ENCODE data around the gene RASSF7.

The RASSF7 gene

DNA sequence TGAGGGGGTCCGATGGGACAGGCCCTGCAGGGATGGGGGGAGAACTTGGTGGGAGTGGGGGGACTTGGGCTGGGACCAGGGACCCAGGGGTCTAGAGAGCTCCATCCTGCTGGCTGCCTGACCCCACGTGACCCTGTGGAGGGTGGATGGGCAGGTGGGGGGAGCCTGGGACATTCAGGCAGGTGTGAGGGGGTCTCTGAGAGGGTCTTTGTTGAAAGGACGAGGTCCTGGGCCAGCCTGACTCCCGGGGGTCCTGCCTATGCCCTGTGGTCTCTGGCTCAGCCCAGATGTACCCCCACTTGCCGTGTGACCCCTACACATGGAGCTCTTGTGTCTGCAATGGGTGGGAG, 16.0 kb upstream of the RASSF7 start:
- no peaks in the 10 kb centered on the region for H3K36me3 ChIP-seq (ENCODE audit: control insufficient read depth in 1 of 2, insufficient read depth in 2 of 2, low read length in 2 of 2)
- no peaks in the 10 kb centered on the region for H3K4me1 ChIP-seq (ENCODE audit: control insufficient read depth in 1 of 2, insufficient read depth in 2 of 2, low read length in 2 of 2)
- H3K27me3 ChIP-seq (ENCODE audit: low read depth, low read length) = no peaks in the 10 kb centered on the region
- H3K27ac ChIP-seq (ENCODE audit: low read length) = no peak overlapping the region
- no peak overlapping the region for H3K4me3 ChIP-seq (ENCODE audit: low read depth in 1 of 2, low read length in 2 of 2)
- no peaks in the 10 kb centered on the region for H3K9me3 ChIP-seq (ENCODE audit: control insufficient read depth in 1 of 2, low read length in 2 of 2)

- H3K9me3 ChIP-seq (ENCODE audit: control insufficient read depth in 1 of 2, low read length in 2 of 2) = no peaks in the 10 kb centered on the region
- H3K27me3 ChIP-seq (ENCODE audit: low read depth, low read length) = no peaks in the 10 kb centered on the region
- no peaks in the 10 kb centered on the region for H3K36me3 ChIP-seq (ENCODE audit: control insufficient read depth in 1 of 2, insufficient read depth in 2 of 2, low read length in 2 of 2)
- H3K4me1 ChIP-seq (ENCODE audit: control insufficient read depth in 1 of 2, insufficient read depth in 2 of 2, low read length in 2 of 2) = no peaks in the 10 kb centered on the region
- H3K27ac ChIP-seq (ENCODE audit: low read length) = no peak overlapping the region
- H3K4me3 ChIP-seq (ENCODE audit: low read depth in 1 of 2, low read length in 2 of 2) = no peak overlapping the region
Measured at GRCh38 chr11:545171-545570, 15.6 kb upstream of the RASSF7 start.

DNA sequence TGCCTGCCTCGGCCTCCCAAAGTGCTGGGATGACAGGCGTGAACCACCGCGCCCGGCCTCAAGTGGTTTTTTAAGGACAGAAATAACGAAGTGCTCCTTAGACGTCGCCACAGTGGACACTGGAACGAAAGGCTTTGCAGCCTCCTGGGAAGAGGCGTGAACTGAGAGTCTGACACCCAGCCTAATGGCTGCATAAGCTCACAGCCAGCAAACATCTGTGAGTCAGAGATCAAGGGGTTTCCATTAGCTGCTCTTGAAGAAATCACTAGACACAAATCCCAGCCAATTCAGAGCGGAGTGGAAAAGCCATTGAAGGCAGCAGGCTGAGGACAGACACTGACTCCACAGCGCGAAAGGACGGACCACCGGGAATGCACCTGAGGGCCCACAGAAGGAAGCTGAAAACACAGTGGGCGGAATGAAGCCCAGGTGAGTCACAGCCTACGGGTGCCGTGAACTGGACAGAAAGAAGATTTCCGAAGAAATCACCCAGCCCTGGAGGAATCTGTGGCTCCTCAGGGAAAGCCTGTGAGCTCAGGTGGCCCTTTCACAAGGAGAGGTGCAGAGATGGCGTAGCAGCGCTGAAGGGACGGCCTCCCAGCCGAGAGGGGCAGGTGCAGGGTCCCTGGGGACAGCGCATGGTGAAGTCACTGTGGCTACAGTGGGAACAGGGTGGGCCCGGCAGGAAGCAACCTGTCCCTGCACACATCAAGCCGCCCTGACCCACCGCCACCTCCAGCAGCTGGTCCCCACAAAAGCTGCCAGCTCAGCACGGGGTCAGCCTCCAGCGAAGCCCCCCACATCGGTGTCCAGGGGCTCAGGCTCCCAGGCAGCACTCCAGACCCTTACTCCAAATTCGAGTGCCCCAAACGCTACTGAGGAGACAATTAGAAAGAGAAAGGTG, 11.8 kb upstream of the RASSF7 start:
- no peaks in the 10 kb centered on the region for H3K36me3 ChIP-seq (ENCODE audit: control insufficient read depth in 1 of 2, insufficient read depth in 2 of 2, low read length in 2 of 2)
- H3K27me3 ChIP-seq (ENCODE audit: low read depth, low read length) = peaks cover 1% of the 10 kb centered on the region
- H3K4me1 ChIP-seq (ENCODE audit: control insufficient read depth in 1 of 2, insufficient read depth in 2 of 2, low read length in 2 of 2) = no peaks in the 10 kb centered on the region
- no peak overlapping the region for H3K27ac ChIP-seq (ENCODE audit: low read length)
- H3K4me3 ChIP-seq (ENCODE audit: low read depth in 1 of 2, low read length in 2 of 2) = no peak overlapping the region
- H3K9me3 ChIP-seq (ENCODE audit: control insufficient read depth in 1 of 2, low read length in 2 of 2) = no peaks in the 10 kb centered on the region

- Histone ChIP-seq H3K36me3 (ENCODE audit: control insufficient read depth in 1 of 2, insufficient read depth in 2 of 2, low read length in 2 of 2) (no peaks in the 10 kb centered on the region), H3K27ac (ENCODE audit: low read length) (no peak overlapping the region), H3K4me3 (ENCODE audit: low read depth in 1 of 2, low read length in 2 of 2) (no peak overlapping the region), H3K27me3 (ENCODE audit: low read depth, low read length) (peaks cover 10% of the 10 kb centered on the region), H3K4me1 (ENCODE audit: control insufficient read depth in 1 of 2, insufficient read depth in 2 of 2, low read length in 2 of 2) (peaks cover 0 to 6% of the 10 kb centered on the region in 2 donors), H3K9me3 (ENCODE audit: control insufficient read depth in 1 of 2, low read length in 2 of 2) (no peaks in the 10 kb centered on the region)
Measured at GRCh38 chr11:550021-550745, 10.6 kb upstream of the RASSF7 start.

GRCh38 chr11:550746-551085, 10.1 kb upstream of the RASSF7 start:
- Histone ChIP-seq H3K9me3 (ENCODE audit: control insufficient read depth in 1 of 2, low read length in 2 of 2) (no peaks in the 10 kb centered on the region), H3K4me3 (ENCODE audit: low read depth in 1 of 2, low read length in 2 of 2) (no peak overlapping the region), H3K27ac (ENCODE audit: low read length) (no peak overlapping the region), H3K36me3 (ENCODE audit: control insufficient read depth in 1 of 2, insufficient read depth in 2 of 2, low read length in 2 of 2) (no peaks in the 10 kb centered on the region), H3K27me3 (ENCODE audit: low read depth, low read length) (peaks cover 10% of the 10 kb centered on the region), H3K4me1 (ENCODE audit: control insufficient read depth in 1 of 2, insufficient read depth in 2 of 2, low read length in 2 of 2) (peaks cover 0 to 11% of the 10 kb centered on the region in 2 donors)

DNA sequence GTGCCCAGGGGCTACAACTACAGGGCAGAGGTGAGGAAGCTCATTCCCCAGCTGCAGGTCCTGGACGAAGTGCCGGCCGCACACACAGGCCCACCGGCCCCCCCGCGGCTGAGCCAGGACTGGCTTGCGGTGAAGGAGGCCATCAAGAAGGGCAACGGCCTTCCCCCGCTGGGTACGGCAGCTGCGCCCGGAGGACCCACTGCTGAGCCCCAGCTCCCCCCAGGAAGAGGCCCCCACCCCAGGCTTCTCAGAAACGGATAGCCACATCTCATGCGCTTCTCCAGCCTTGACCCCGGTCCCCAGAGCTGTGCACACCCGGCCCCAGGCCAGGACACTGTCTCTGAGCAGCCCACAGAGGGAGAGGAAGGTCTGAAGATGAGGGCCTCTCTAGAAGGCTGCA, 9.6 kb upstream of the RASSF7 start:
- no peaks in the 10 kb centered on the region for H3K36me3 ChIP-seq (ENCODE audit: control insufficient read depth in 1 of 2, insufficient read depth in 2 of 2, low read length in 2 of 2)
- H3K27me3 ChIP-seq (ENCODE audit: low read depth, low read length) = peaks cover 10% of the 10 kb centered on the region
- peaks cover 0 to 13% of the 10 kb centered on the region in 2 donors for H3K4me1 ChIP-seq (ENCODE audit: control insufficient read depth in 1 of 2, insufficient read depth in 2 of 2, low read length in 2 of 2)
- no peak overlapping the region for H3K27ac ChIP-seq (ENCODE audit: low read length)
- H3K4me3 ChIP-seq (ENCODE audit: low read depth in 1 of 2, low read length in 2 of 2) = no peak overlapping the region
- H3K9me3 ChIP-seq (ENCODE audit: control insufficient read depth in 1 of 2, low read length in 2 of 2) = no peaks in the 10 kb centered on the region

- H3K27ac ChIP-seq (ENCODE audit: low read length) = no peak overlapping the region
- H3K36me3 ChIP-seq (ENCODE audit: control insufficient read depth in 1 of 2, insufficient read depth in 2 of 2, low read length in 2 of 2) = no peaks in the 10 kb centered on the region
- H3K27me3 ChIP-seq (ENCODE audit: low read depth, low read length) = peaks cover 10% of the 10 kb centered on the region
- H3K4me1 ChIP-seq (ENCODE audit: control insufficient read depth in 1 of 2, insufficient read depth in 2 of 2, low read length in 2 of 2) = peaks cover 0 to 16% of the 10 kb centered on the region in 2 donors
- H3K9me3 ChIP-seq (ENCODE audit: control insufficient read depth in 1 of 2, low read length in 2 of 2) = no peaks in the 10 kb centered on the region
- H3K4me3 ChIP-seq (ENCODE audit: low read depth in 1 of 2, low read length in 2 of 2) = no peak overlapping the region
Measured at GRCh38 chr11:551596-551995, 9.2 kb upstream of the RASSF7 start.

DNA sequence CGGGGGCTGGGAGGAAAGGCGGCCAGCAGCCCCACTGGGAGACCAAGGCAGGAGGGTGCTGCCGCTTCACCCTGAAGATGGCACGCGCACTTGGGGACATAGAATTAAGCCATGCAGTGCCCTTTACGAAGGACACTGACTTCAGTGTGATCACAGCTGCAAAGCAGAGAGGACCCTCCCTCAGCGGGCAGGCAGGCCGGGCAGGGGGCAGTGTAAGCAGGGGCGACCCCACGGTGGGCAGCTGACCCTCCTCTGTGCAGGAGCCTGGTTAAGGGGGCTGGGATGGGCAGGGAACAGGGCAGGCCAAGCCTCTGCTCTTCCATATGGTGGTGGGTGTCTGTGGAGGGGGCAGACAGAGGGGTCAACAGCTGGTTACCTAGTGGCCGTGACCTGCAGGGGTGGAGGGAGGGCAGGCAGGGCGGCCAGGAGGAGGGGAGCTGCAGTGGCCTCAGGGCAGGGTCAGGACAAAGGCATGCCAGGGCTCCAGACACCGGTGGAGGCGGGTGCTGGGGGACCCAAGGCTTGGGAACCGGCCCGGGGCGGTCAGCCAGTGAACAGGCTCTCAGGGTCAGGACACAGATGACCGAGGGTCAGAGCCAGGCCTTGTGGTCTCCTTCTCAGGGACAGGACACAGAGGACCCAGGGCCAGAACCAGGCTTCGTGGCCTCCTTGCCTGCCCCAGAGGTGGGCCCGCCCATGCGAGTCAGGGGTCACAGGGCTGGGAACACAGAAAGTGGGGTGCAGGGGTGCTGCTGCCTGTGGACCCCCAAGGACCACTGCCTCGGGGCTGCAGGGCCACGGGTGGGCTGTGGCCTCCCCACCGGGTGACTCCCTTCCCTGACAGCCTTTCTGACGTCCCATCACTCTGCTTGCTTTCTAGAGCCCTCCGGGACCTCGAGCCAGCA, 7.4 kb upstream of the RASSF7 start:
- peaks cover 16% of the 10 kb centered on the region for H3K27me3 ChIP-seq (ENCODE audit: low read depth, low read length)
- peaks cover 0 to 16% of the 10 kb centered on the region in 2 donors for H3K4me1 ChIP-seq (ENCODE audit: control insufficient read depth in 1 of 2, insufficient read depth in 2 of 2, low read length in 2 of 2)
- no peak overlapping the region for H3K27ac ChIP-seq (ENCODE audit: low read length)
- H3K4me3 ChIP-seq (ENCODE audit: low read depth in 1 of 2, low read length in 2 of 2) = no peak overlapping the region
- no peaks in the 10 kb centered on the region for H3K36me3 ChIP-seq (ENCODE audit: control insufficient read depth in 1 of 2, insufficient read depth in 2 of 2, low read length in 2 of 2)
- H3K9me3 ChIP-seq (ENCODE audit: control insufficient read depth in 1 of 2, low read length in 2 of 2) = no peaks in the 10 kb centered on the region

DNA sequence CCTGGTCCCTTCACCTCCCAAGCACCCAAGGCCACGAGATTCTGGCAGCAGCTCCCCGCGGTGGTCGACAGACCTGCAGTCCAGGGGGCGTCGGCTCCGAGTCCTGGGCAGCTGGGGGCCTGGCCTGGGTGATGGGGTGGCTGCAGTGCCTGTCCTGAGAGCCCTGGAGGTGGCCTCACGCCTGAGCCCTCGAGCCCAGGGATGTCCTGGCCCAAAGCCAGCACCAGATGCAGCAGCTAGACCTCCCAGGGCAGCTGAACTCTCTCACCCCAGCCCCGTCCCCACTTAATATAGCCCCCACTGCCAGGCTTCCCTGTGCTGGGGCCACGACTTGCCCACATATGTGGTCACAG, 6.8 kb upstream of the RASSF7 start:
- Histone ChIP-seq H3K27me3 (ENCODE audit: low read depth, low read length) (peaks cover 16% of the 10 kb centered on the region), H3K9me3 (ENCODE audit: control insufficient read depth in 1 of 2, low read length in 2 of 2) (no peaks in the 10 kb centered on the region), H3K4me3 (ENCODE audit: low read depth in 1 of 2, low read length in 2 of 2) (no peak overlapping the region), H3K4me1 (ENCODE audit: control insufficient read depth in 1 of 2, insufficient read depth in 2 of 2, low read length in 2 of 2) (peaks cover 0 to 16% of the 10 kb centered on the region in 2 donors), H3K27ac (ENCODE audit: low read length) (no peak overlapping the region), H3K36me3 (ENCODE audit: control insufficient read depth in 1 of 2, insufficient read depth in 2 of 2, low read length in 2 of 2) (no peaks in the 10 kb centered on the region)

DNA sequence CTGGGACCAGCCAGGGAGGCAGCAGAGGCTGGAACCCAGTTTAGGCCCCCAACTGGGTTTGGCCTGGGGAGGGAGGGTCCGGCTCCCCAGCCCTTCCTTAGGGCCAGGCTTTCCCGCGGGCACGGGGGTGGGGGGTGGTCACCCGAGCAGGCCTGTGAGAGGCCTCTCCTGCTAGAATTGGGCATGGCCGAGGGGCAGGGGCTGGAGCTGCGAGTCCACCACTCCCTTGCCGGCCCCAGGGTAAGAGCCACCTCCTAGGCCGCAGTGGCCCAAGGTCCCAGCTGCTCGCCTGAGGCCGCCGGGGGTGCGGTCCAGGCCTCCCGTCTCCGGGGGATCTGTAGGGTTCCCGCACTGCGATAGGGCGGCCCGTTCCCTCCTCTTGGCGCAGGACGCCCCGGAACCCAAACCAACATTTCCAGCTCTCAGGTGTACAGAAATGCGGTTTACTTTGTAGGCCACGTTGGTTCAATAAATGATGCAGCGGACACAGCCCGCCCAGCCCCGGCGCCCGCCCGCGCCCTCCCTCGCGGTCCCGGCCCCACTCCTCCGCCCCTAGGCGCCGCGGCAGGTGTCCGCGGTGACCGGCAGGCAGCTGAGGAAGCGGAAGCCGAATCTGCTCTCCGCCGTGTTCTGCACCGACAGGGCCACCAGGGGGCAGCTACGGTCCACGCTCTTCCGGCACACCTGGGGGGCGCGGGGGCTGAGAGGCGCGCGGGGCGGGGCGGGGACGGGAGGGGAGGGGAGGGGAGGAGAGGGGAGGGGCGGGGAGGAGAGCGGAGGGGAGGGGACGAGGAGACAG, 6.1 kb upstream of the RASSF7 start:
- Histone ChIP-seq H3K27ac (ENCODE audit: low read length) (no peak overlapping the region), H3K4me3 (ENCODE audit: low read depth in 1 of 2, low read length in 2 of 2) (no peak overlapping the region), H3K27me3 (ENCODE audit: low read depth, low read length) (peaks cover 16% of the 10 kb centered on the region)

More for the DNA sequence above, 6.1 kb upstream of the RASSF7 start:
- H3K4me1 ChIP-seq (ENCODE audit: control insufficient read depth in 1 of 2, insufficient read depth in 2 of 2, low read length in 2 of 2) = peaks cover 0 to 16% of the 10 kb centered on the region in 2 donors
- H3K9me3 ChIP-seq (ENCODE audit: control insufficient read depth in 1 of 2, low read length in 2 of 2) = no peaks in the 10 kb centered on the region
- no peaks in the 10 kb centered on the region for H3K36me3 ChIP-seq (ENCODE audit: control insufficient read depth in 1 of 2, insufficient read depth in 2 of 2, low read length in 2 of 2)

Measured in muscle layer of duodenum (tissue), 2 donors.